ENCODE results near the gene RHBDF1. TPM values are rescaled to one million over a fixed set of nuclear protein-coding genes. Genes with fewer than 3 reads are reported as not detected.

RHBDF1 gene
- total and polyA plus RNA-seq, 10 donors = 6.5 to 23.0 (median 10.6) TPM

DNA sequence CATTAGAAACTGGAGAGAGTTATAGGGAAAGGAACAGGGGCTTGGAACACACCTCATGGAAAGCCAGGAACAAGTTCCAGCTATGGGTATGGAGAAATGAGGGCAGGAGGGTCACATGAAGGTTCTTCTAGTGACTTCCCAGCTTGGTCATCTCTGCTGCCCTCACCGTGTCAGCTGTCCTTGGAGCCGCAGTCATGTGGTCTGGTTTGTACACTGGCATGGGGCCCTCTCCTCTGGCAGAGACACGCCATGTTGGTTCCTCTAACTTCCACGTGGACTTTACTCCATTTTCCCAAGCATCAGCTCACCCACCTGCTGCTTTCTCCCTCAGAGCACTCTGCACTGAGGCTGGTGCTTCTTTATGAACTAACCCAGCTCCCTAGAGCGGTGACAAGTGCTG, 31.9 kb upstream of the RHBDF1 start:
- peaks cover 0 to 72% (median 22%) of the 10 kb centered on the region in 6 donors for H3K36me3 ChIP-seq
- intact Hi-C loops (cut with DNase I; ENCODE audit: low total_unique reads) = no loop called here
- H3K4me3 ChIP-seq = no peak overlapping the region
- no peaks in the 10 kb centered on the region for H3K27me3 ChIP-seq (replicated peaks in 1 of 7)
- DNase-seq = no peak
- peaks cover 0 to 28% (median 8%) of the 10 kb centered on the region in 6 donors for H3K4me1 ChIP-seq
- TF ChIP-seq POLR2AphosphoS5 (IDR thresholded peaks at IDR 0.05) (no peak), POLR2A (IDR thresholded peaks at IDR 0.05) (no peak)
- TF ChIP-seq, protein P1, sequence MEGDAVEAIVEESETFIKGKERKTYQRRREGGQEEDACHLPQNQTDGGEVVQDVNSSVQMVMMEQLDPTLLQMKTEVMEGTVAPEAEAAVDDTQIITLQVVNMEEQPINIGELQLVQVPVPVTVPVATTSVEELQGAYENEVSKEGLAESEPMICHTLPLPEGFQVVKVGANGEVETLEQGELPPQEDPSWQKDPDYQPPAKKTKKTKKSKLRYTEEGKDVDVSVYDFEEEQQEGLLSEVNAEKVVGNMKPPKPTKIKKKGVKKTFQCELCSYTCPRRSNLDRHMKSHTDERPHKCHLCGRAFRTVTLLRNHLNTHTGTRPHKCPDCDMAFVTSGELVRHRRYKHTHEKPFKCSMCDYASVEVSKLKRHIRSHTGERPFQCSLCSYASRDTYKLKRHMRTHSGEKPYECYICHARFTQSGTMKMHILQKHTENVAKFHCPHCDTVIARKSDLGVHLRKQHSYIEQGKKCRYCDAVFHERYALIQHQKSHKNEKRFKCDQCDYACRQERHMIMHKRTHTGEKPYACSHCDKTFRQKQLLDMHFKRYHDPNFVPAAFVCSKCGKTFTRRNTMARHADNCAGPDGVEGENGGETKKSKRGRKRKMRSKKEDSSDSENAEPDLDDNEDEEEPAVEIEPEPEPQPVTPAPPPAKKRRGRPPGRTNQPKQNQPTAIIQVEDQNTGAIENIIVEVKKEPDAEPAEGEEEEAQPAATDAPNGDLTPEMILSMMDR (IDR thresholded peaks at IDR 0.05 in 8 of 11, conservative IDR thresholded peaks at IDR 0.05 in 3 of 11) = no peak
- H3K9me3 ChIP-seq = no peaks in the 10 kb centered on the region
- WGBS, 5 donors = 71 to 89% (median 79%) methylated on average over 5 of the region's 5 CpGs
- H3K27ac ChIP-seq = no peak overlapping the region

DNA sequence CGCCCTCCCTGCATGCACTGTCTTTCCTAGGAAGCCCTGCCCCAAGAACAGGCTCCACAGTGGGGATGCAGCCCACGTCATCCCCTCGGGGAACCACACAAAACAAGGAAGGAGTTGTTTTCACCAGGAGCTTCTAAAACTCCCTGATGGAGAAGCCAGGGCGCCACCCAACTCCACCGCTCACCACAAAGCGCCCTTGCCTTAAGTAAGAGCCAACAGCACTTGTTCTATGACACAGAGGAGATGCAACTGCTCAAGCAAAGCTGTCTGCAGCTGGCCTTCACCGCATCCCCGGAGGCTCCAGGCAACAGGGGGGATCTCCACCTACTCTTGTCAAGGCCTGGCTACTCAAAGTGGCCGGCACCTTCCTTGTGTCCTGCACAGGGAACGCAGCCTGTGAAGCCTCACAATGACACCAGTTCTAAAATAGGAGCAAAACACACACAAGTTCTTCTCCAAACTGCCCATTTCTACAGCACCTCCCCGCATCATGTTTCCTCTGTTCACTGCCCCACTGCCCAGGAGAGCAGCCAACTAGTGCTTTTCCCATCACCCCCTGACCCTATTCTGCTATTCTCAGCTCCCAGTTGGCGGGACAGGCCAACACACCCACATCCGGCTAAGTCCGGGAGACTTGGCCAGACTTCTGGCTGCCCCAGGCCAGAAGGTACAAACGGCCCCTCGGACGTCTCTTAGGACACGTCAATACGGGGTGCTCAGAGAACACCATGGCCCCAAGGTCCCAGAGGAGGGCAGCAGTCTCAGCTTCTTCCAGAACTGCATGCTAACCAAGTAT, 29.8 kb upstream of the RHBDF1 start:
- Histone ChIP-seq H3K27me3 (replicated peaks in 1 of 7) (no peaks in the 10 kb centered on the region), H3K4me3 (no peak overlapping the region), H3K36me3 (peaks cover 0 to 72% (median 27%) of the 10 kb centered on the region in 6 donors), H3K4me1 (peaks cover 0 to 36% (median 13%) of the 10 kb centered on the region in 6 donors), H3K27ac (peak overlapping the region in 7 of 8 donors; percentile 17 to 75 (median 66)), H3K9me3 (no peaks in the 10 kb centered on the region)
- no peak for DNase-seq
- TF ChIP-seq POLR2AphosphoS5 (IDR thresholded peaks at IDR 0.05) = peak; percentile 45 to 64 (median 61)
- no peak for TF ChIP-seq POLR2A (IDR thresholded peaks at IDR 0.05)
- intact Hi-C loops (cut with DNase I; ENCODE audit: low total_unique reads) = no loop called here
- WGBS, 5 donors = 74 to 85% (median 78%) methylated on average over 18 to 19 of the region's 19 CpGs

DNA sequence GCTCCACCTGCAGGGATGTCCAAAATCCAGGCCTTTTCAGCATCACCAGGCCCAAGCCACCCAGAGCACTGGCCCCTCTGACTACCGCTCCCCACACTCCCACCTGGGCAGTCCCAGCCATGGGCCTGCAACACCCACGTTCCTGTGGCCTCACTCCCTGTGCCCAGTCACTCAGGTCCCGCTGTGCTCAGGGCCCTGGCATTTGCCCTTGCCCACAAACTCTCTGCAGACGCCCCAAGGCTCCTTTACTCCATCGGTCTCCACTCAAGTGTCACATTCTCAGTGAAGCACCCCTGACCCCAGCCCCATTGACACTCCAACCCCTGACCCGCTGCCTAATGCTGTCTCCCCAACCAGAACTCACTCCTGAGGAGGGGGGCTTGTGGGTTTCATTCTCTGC, 29.2 kb upstream of the RHBDF1 start:
- TF ChIP-seq POLR2A (IDR thresholded peaks at IDR 0.05) = no peak
- peak in 1 of 3 donors; percentile 17 for TF ChIP-seq POLR2AphosphoS5 (IDR thresholded peaks at IDR 0.05)
- Histone ChIP-seq H3K4me3 (no peak overlapping the region), H3K36me3 (peaks cover 0 to 72% (median 27%) of the 10 kb centered on the region in 6 donors), H3K4me1 (peaks cover 3 to 36% (median 17%) of the 10 kb centered on the region in 6 donors), H3K27me3 (replicated peaks in 1 of 7) (no peaks in the 10 kb centered on the region), H3K27ac (peak overlapping the region in 6 of 8 donors; percentile 17 to 75 (median 66)), H3K9me3 (no peaks in the 10 kb centered on the region)
- WGBS, 5 donors = 75 to 88% (median 82%) methylated on average over 6 of the region's 6 CpGs
- intact Hi-C loops (cut with DNase I; ENCODE audit: low total_unique reads) = no loop called here
- no peak for DNase-seq

DNA sequence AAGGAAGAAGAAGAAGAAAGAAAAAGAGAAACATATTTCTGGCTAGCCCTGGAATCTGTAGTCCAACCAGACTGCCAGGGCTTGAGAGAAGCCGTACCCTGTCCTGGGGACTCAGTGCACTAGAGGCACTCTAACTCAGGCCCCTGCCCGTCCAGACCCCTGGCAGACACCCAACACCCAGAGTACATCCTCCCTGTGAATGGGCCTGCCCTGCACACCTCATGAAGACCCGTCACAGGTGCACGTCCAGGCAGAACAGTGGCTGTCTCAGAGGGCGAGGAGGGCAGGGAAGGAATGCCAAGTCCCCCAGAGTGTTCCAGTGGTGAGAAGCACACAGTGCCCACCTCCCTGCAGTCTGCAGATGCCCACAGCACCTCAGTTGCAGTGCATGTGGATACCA, 28.6 kb upstream of the RHBDF1 start:
- WGBS, 5 donors = 79 to 90% (median 89%) methylated on average over 5 of the region's 5 CpGs
- Histone ChIP-seq H3K4me3 (no peak overlapping the region), H3K36me3 (peaks cover 0 to 70% (median 27%) of the 10 kb centered on the region in 6 donors), H3K4me1 (peaks cover 3 to 37% (median 18%) of the 10 kb centered on the region in 6 donors), H3K27ac (peak overlapping the region in 5 of 8 donors; percentile 54 to 75 (median 67)), H3K9me3 (no peaks in the 10 kb centered on the region), H3K27me3 (replicated peaks in 1 of 7) (no peaks in the 10 kb centered on the region)
- DNase-seq = peak; percentile 62
- no peak for TF ChIP-seq POLR2A (IDR thresholded peaks at IDR 0.05)
- no peak for TF ChIP-seq POLR2AphosphoS5 (IDR thresholded peaks at IDR 0.05)
- TF ChIP-seq, protein P1 (IDR thresholded peaks at IDR 0.05 in 8 of 11, conservative IDR thresholded peaks at IDR 0.05 in 3 of 11) = no peak
- intact Hi-C loops (cut with DNase I; ENCODE audit: low total_unique reads) = no loop called here

DNA sequence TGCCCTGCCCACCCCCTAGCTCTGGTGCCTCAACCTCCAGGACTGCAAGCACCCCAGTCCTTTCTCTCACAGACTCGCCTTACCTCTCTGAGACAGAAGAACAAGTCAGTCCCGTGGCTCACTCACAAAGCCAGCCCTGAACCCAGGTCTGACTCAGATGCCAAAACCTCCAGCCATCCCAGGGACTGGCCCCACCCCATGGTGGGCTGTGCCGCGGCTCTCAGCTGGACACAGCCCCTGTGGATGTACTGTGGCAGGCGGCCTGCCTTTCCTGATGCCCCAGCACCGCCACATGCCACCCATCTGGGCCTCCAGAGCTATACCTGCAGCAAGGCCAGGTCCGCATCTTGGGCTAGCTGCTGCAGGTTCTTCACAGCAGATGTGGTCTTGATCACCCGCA, 25.4 kb upstream of the RHBDF1 start:
- Histone ChIP-seq H3K4me1 (peaks cover 3 to 35% (median 18%) of the 10 kb centered on the region in 6 donors), H3K27me3 (replicated peaks in 1 of 7) (no peaks in the 10 kb centered on the region), H3K4me3 (no peak overlapping the region), H3K9me3 (no peaks in the 10 kb centered on the region), H3K27ac (no peak overlapping the region), H3K36me3 (peaks cover 0 to 65% (median 16%) of the 10 kb centered on the region in 6 donors)
- TF ChIP-seq, protein P1 (IDR thresholded peaks at IDR 0.05 in 8 of 11, conservative IDR thresholded peaks at IDR 0.05 in 3 of 11) = no peak
- peak in 1 of 3 donors; percentile 26 for TF ChIP-seq POLR2AphosphoS5 (IDR thresholded peaks at IDR 0.05)
- TF ChIP-seq POLR2A (IDR thresholded peaks at IDR 0.05) = no peak
- intact Hi-C loops (cut with DNase I; ENCODE audit: low total_unique reads) = loop anchor here (2.0 kb wide), 1 partner anchor 33 kb away; no protein-coding TSS in a partner anchor
- WGBS, 5 donors = 91 to 97% (median 93%) methylated on average over 8 of the region's 8 CpGs
- peak; percentile 61 for DNase-seq
